Measurements from ENCODE around the gene FKBP11. TPM values are rescaled to one million over a fixed set of nuclear protein-coding genes. Genes with fewer than 3 reads are reported as not detected.
A peak's percentile ranks its signal among the peaks of the same experiment; 100 is the strongest.

The FKBP11 gene
- total and polyA plus RNA-seq, 4 donors = 14.3 to 51.3 (median 38.5) TPM

DNA sequence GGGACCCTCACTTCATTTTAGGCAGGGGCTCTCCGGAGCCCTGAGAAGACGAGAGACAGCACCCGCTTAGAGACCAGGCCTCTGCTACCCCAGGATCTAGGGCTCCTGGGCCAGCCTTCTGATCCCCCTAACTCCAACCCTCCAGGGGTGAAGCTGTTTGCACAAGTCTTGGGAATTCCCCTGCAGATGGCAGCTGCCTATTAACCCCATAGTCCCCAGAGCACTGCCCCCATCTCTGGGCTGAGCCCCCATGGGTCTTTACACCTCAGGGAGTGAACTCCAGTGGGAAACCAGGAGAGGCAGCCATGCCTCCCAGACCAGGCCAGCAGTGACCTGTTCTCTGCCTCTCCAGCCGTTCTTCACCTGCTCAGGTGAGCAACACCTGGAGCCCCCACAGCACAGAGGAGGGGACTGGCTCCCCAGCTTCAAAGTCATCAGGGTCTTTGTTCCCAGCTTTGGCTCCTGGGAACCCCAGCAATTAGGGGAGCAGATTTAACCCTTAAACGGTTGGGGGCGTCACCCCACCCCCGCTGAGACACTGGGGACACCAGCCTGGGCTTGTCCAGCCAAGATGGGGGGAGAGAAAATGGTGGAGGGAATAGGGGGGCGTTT, 44.0 kb upstream of the FKBP11 start:
- Histone ChIP-seq H3K9me3 (ENCODE audit: control insufficient read depth, low read length) (no peaks in the 10 kb centered on the region), H3K4me1 (ENCODE audit: control insufficient read depth in 1 of 2, insufficient read depth in 2 of 2, low read length in 2 of 2) (no peaks in the 10 kb centered on the region), H3K4me3 (ENCODE audit: low read length in 2 of 2) (no peak overlapping the region), H3K27ac (ENCODE audit: low read depth in 1 of 2, low read length in 2 of 2) (no peak overlapping the region), H3K36me3 (ENCODE audit: control insufficient read depth in 1 of 2, insufficient read depth in 2 of 2, low read length in 1 of 2) (no peaks in the 10 kb centered on the region), H3K27me3 (ENCODE audit: control insufficient read depth in 1 of 2, insufficient read depth in 2 of 2, low read length in 1 of 2) (no peaks in the 10 kb centered on the region)
- 55 to 62% methylated on average over 8 of the region's 8 CpGs for WGBS, 2 donors
- intact Hi-C loops (cut with DNase I) = no loop called here
- DNase-seq = no peak
- no peak for ATAC-seq (ENCODE audit: low FRiP score)

DNA sequence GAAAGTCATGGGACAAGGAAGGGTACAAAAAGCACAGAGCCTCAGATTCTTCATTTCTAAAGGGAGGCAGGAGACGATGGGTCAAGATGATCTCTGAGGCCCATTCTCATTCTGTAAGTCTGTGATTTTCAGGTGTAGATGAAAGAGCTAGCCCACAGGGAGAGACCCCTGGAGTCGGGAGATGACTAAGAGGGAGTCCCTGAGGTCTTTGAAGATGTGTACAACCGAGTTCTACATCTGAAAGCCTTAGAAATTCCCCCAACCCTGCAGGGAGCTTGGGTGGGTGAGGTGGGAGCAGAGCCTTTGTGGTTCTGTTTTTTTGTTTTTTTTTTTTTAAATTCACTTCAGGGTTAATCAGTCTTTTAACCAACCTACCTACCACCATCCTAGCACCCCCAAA, 43.2 kb upstream of the FKBP11 start:
- Histone ChIP-seq H3K36me3 (ENCODE audit: control insufficient read depth in 1 of 2, insufficient read depth in 2 of 2, low read length in 1 of 2) (no peaks in the 10 kb centered on the region), H3K27me3 (ENCODE audit: control insufficient read depth in 1 of 2, insufficient read depth in 2 of 2, low read length in 1 of 2) (no peaks in the 10 kb centered on the region), H3K27ac (ENCODE audit: low read depth in 1 of 2, low read length in 2 of 2) (no peak overlapping the region), H3K4me1 (ENCODE audit: control insufficient read depth in 1 of 2, insufficient read depth in 2 of 2, low read length in 2 of 2) (no peaks in the 10 kb centered on the region), H3K4me3 (ENCODE audit: low read length in 2 of 2) (no peak overlapping the region), H3K9me3 (ENCODE audit: control insufficient read depth, low read length) (no peaks in the 10 kb centered on the region)
- DNase-seq (no peak), ATAC-seq (ENCODE audit: low FRiP score) (no peak)
- intact Hi-C loops (cut with DNase I) = no loop called here
- whole genome bisulfite sequencing, 2 donors = 88 to 98% methylated on average over 3 of the region's 3 CpGs

DNA sequence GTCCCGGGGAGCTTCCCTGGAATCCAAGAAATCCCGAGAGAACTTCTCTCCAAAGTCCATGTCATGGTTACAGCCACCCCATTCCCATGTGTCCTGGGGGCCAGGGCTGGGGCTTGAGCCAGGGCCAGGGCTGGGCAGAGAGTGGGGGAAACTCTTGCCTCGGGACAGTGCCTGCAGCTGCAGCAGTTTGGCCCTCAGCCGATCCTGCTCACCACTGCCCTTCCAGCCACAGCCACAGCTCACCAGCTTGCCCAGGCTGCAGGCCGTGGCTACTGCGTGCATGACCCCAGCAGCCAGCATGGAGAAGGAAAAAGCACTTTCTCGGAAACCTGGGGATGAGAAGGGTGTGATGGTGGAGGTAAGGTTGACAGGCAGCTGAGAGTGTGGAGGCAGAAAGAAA, 42.7 kb upstream of the FKBP11 start:
- H3K4me3 ChIP-seq (ENCODE audit: low read length in 2 of 2) = no peak overlapping the region
- no peaks in the 10 kb centered on the region for H3K4me1 ChIP-seq (ENCODE audit: control insufficient read depth in 1 of 2, insufficient read depth in 2 of 2, low read length in 2 of 2)
- H3K27ac ChIP-seq (ENCODE audit: low read depth in 1 of 2, low read length in 2 of 2) = no peak overlapping the region
- no peaks in the 10 kb centered on the region for H3K36me3 ChIP-seq (ENCODE audit: control insufficient read depth in 1 of 2, insufficient read depth in 2 of 2, low read length in 1 of 2)
- ATAC-seq (ENCODE audit: low FRiP score) (no peak), DNase-seq (no peak)
- 77 to 83% methylated on average over 7 of the region's 7 CpGs for WGBS, 2 donors
- intact Hi-C loops (cut with DNase I) = no loop called here
- no peaks in the 10 kb centered on the region for H3K9me3 ChIP-seq (ENCODE audit: control insufficient read depth, low read length)
- no peaks in the 10 kb centered on the region for H3K27me3 ChIP-seq (ENCODE audit: control insufficient read depth in 1 of 2, insufficient read depth in 2 of 2, low read length in 1 of 2)

DNA sequence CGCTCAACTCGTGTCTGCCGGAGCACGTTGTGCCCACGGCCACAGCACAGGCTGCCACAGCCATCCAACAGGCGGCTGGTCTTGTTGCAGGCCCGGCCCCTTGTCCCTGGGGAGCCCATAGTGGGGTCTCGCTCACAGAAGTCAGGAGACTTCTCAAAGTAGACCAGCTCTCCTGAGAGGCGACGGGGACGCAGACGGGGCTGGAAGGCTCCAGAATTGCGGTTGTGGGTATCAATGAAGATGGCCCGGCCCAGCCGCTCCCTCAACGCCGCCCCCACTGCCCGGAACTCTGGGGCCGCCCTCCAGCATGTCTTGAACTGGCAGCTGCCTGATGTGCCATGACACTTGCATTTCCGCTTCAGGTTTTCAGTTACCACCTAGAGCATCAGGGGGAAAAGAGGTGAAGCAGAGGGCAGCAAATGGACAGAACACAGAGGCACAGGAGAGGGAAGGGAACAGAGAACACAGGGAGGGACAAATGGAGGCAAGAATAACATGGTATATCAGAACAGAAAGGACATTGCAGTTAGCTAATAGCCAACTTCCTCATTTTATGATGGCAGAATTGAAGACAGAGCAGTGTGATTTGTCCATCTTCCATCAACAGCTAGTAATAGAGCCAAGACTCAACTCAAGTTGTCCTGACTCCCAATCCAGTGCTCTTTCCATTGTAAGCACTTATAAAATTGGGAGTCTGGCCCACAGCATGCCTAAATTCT, 41.0 kb upstream of the FKBP11 start:
- Histone ChIP-seq H3K27me3 (ENCODE audit: control insufficient read depth in 1 of 2, insufficient read depth in 2 of 2, low read length in 1 of 2) (no peaks in the 10 kb centered on the region), H3K36me3 (ENCODE audit: control insufficient read depth in 1 of 2, insufficient read depth in 2 of 2, low read length in 1 of 2) (no peaks in the 10 kb centered on the region), H3K9me3 (ENCODE audit: control insufficient read depth, low read length) (no peaks in the 10 kb centered on the region), H3K4me1 (ENCODE audit: control insufficient read depth in 1 of 2, insufficient read depth in 2 of 2, low read length in 2 of 2) (no peaks in the 10 kb centered on the region), H3K27ac (ENCODE audit: low read depth in 1 of 2, low read length in 2 of 2) (no peak overlapping the region), H3K4me3 (ENCODE audit: low read length in 2 of 2) (no peak overlapping the region)
- WGBS, 2 donors = 61 to 62% methylated on average over 20 of the region's 20 CpGs
- DNase-seq (no peak), ATAC-seq (ENCODE audit: low FRiP score) (no peak)
- intact Hi-C loops (cut with DNase I) = no loop called here

DNA sequence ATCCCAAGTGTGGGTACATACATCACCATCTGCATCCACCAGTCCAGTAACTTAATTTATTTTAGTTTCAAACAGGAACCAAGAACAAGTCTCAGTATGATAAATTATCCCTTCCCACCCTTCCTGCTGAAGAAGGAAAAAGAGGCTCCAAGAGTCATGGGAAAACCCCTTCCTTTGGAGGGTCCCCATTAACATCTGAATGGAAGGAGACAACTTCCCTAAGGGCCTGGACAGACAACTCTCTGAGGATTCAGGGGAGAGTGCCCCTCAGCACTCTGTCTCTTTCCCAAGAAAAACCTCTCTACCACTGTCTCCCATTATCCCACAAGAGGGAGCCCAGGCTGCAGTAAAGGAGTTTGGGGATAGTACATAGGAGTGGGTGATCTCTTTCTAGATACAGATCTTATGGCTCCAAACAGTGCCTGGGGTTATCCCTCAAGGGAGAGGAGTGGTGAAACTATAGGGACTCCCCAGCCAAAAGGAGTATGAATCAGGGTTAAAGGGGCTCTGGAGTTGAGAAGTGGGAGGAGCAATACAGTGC, 40.1 kb upstream of the FKBP11 start:
- Histone ChIP-seq H3K27me3 (ENCODE audit: control insufficient read depth in 1 of 2, insufficient read depth in 2 of 2, low read length in 1 of 2) (no peaks in the 10 kb centered on the region), H3K36me3 (ENCODE audit: control insufficient read depth in 1 of 2, insufficient read depth in 2 of 2, low read length in 1 of 2) (no peaks in the 10 kb centered on the region), H3K27ac (ENCODE audit: low read depth in 1 of 2, low read length in 2 of 2) (no peak overlapping the region), H3K4me1 (ENCODE audit: control insufficient read depth in 1 of 2, insufficient read depth in 2 of 2, low read length in 2 of 2) (no peaks in the 10 kb centered on the region), H3K9me3 (ENCODE audit: control insufficient read depth, low read length) (no peaks in the 10 kb centered on the region), H3K4me3 (ENCODE audit: low read length in 2 of 2) (no peak overlapping the region)
- DNase-seq = no peak
- intact Hi-C loops (cut with DNase I) = no loop called here
- no peak for ATAC-seq (ENCODE audit: low FRiP score)

DNA sequence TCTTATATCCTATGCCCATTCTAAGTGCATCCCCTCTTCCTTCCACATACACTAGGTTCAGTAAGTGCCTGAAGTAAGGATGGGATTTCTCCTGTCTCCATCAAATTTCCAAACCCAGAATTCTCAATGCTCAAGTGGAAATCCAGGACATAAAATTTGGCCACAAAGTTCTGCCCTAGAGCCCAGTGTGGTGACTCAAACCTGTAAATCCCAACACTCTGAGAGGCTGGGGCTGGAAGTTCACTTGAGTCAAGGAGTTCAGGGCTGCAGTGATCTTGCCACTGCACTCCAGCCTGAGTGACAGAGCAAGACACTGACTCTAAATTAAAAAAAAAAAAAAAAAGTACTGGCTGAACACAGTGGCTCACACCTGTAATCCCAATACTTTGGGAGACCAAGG, 36.5 kb upstream of the FKBP11 start:
- DNase-seq (no peak), ATAC-seq (ENCODE audit: low FRiP score) (no peak)
- Histone ChIP-seq H3K27ac (ENCODE audit: low read depth in 1 of 2, low read length in 2 of 2) (no peak overlapping the region), H3K27me3 (ENCODE audit: control insufficient read depth in 1 of 2, insufficient read depth in 2 of 2, low read length in 1 of 2) (no peaks in the 10 kb centered on the region), H3K36me3 (ENCODE audit: control insufficient read depth in 1 of 2, insufficient read depth in 2 of 2, low read length in 1 of 2) (no peaks in the 10 kb centered on the region), H3K4me3 (ENCODE audit: low read length in 2 of 2) (no peak overlapping the region), H3K9me3 (ENCODE audit: control insufficient read depth, low read length) (no peaks in the 10 kb centered on the region), H3K4me1 (ENCODE audit: control insufficient read depth in 1 of 2, insufficient read depth in 2 of 2, low read length in 2 of 2) (no peaks in the 10 kb centered on the region)
- intact Hi-C loops (cut with DNase I) = no loop called here

DNA sequence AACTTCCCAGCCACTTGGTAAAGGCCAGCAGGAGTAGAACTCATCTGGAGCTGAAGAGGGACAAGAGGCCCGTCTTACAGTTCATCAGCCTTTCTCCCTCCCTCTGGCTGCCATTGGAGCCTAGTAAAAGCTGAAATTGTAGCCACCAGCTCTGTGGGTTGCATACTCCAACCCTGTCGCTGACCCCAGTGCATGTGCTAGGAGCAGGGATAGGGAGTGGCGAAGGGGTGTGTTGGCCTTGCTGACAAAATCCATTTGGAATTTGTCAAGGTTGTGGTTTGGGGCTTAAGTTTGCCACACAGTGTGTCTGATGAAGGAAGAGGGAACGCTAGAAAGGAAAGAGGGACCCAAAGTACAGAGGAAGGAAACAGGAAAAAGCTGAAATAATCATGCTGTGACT, 36.0 kb upstream of the FKBP11 start:
- 48 to 60% methylated on average over 4 of the region's 4 CpGs for WGBS, 2 donors
- Histone ChIP-seq H3K4me3 (ENCODE audit: low read length in 2 of 2) (no peak overlapping the region), H3K27ac (ENCODE audit: low read depth in 1 of 2, low read length in 2 of 2) (no peak overlapping the region), H3K9me3 (ENCODE audit: control insufficient read depth, low read length) (no peaks in the 10 kb centered on the region), H3K4me1 (ENCODE audit: control insufficient read depth in 1 of 2, insufficient read depth in 2 of 2, low read length in 2 of 2) (no peaks in the 10 kb centered on the region), H3K27me3 (ENCODE audit: control insufficient read depth in 1 of 2, insufficient read depth in 2 of 2, low read length in 1 of 2) (no peaks in the 10 kb centered on the region), H3K36me3 (ENCODE audit: control insufficient read depth in 1 of 2, insufficient read depth in 2 of 2, low read length in 1 of 2) (no peaks in the 10 kb centered on the region)
- DNase-seq (no peak), ATAC-seq (ENCODE audit: low FRiP score) (no peak)
- intact Hi-C loops (cut with DNase I) = no loop called here

DNA sequence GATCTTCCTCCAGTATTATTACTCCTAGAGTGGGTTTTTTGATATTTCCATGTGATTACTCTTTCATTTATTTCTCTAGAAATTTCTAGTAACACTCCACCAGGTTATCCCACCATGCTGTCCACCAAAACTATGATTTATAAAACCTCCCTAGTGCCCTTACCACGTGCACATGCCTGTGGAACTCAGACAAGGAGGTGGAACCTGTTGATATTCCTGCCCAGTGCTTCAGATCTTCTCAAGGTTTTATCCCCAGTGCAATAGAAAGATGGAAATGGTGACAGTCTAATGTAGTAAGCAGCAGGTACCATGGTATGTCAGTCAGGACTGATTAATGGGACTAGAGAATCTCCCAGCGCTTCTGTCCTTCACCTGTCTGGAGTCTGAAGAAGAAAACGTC, 35.5 kb upstream of the FKBP11 start:
- Histone ChIP-seq H3K36me3 (ENCODE audit: control insufficient read depth in 1 of 2, insufficient read depth in 2 of 2, low read length in 1 of 2) (no peaks in the 10 kb centered on the region), H3K4me1 (ENCODE audit: control insufficient read depth in 1 of 2, insufficient read depth in 2 of 2, low read length in 2 of 2) (no peaks in the 10 kb centered on the region), H3K9me3 (ENCODE audit: control insufficient read depth, low read length) (no peaks in the 10 kb centered on the region), H3K4me3 (ENCODE audit: low read length in 2 of 2) (no peak overlapping the region), H3K27ac (ENCODE audit: low read depth in 1 of 2, low read length in 2 of 2) (no peak overlapping the region), H3K27me3 (ENCODE audit: control insufficient read depth in 1 of 2, insufficient read depth in 2 of 2, low read length in 1 of 2) (no peaks in the 10 kb centered on the region)
- DNase-seq (no peak), ATAC-seq (ENCODE audit: low FRiP score) (no peak)
- WGBS, 2 donors = 65 to 73% methylated on average over 3 of the region's 3 CpGs
- intact Hi-C loops (cut with DNase I) = no loop called here

DNA sequence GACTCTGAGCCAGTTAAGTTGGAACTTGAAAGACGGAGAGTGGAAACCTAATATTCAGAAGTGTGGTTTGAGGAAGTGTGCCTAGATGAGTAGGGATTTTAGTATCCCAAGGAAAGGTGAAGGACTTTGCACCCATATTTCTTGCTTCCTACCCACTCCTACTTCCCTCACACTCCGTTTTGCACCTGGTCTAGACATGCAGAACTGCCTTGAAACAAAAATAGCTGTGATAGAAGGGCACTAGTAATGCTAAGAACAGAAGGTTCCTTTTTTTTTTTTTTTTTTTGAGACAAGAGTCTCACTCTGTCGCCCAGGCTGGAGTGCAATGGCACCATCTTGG, 32.7 kb upstream of the FKBP11 start:
- Histone ChIP-seq H3K9me3 (ENCODE audit: control insufficient read depth, low read length) (no peaks in the 10 kb centered on the region), H3K36me3 (ENCODE audit: control insufficient read depth in 1 of 2, insufficient read depth in 2 of 2, low read length in 1 of 2) (no peaks in the 10 kb centered on the region), H3K27me3 (ENCODE audit: control insufficient read depth in 1 of 2, insufficient read depth in 2 of 2, low read length in 1 of 2) (no peaks in the 10 kb centered on the region), H3K4me1 (ENCODE audit: control insufficient read depth in 1 of 2, insufficient read depth in 2 of 2, low read length in 2 of 2) (no peaks in the 10 kb centered on the region), H3K4me3 (ENCODE audit: low read length in 2 of 2) (peak overlapping the region in 1 of 2 donors; percentile 97), H3K27ac (ENCODE audit: low read depth in 1 of 2, low read length in 2 of 2) (no peak overlapping the region)
- no peak for DNase-seq
- WGBS, 2 donors = 20 to 22% methylated on average over 3 of the region's 3 CpGs
- ATAC-seq (ENCODE audit: low FRiP score) = no peak
- intact Hi-C loops (cut with DNase I) = no loop called here
